WTC11 (cell line): Measurements from ENCODE around the gene PRXL2A. TPM values are rescaled to one million over a fixed set of nuclear protein-coding genes. Genes with fewer than 3 reads are reported as not detected.

Experiments used
- ATAC-seq: fragments of 200-7000 bp; cut with Tn5 transposase; 2 replicates; pipeline ENCODE4 v1.10.0; 2021; ENCODE audit warnings: mild to moderate bottlenecking, moderate library complexity
- CTCF ChIA-PET: fragments of 300-600 bp; sonication (Branson Sonifier 250); formaldehyde crosslinking; loops from one replicate; lab custom pipeline; 2021; ENCODE audit warnings: antibody characterized with exemption; lab: Charles Lee
- POLR2A ChIA-PET: fragments of 350-600 bp; sonication (Branson Sonifier 250); formaldehyde crosslinking; loops from one replicate; lab custom pipeline; 2021; ENCODE audit warnings: antibody characterized with exemption; lab: Charles Lee
- DNase-seq: peaks from one replicate; pipeline ENCODE4 v3.0.0; 2021; ENCODE audit warnings: low spot score
- H3K27ac Mint-ChIP-seq: 2 replicates; pipeline ENCODE4 v1.8.0; 2021; ENCODE audit warnings: mixed read lengths
- H3K27me3 Mint-ChIP-seq: 2 replicates; pipeline ENCODE4 v1.8.0; 2021; ENCODE audit warnings: low read depth, mild to moderate bottlenecking, moderate library complexity, mixed read lengths
- H3K36me3 Mint-ChIP-seq: 2 replicates; pipeline ENCODE4 v1.8.0; 2021; ENCODE audit warnings: mixed read lengths
- H3K4me1 Mint-ChIP-seq: 2 replicates; pipeline ENCODE4 v1.8.0; 2022; ENCODE audit warnings: mixed read lengths
- H3K4me3 Mint-ChIP-seq: 2 replicates; pipeline ENCODE4 v1.8.0; 2021; ENCODE audit warnings: mild to moderate bottlenecking, moderate library complexity, mixed read lengths
- H3K9me3 Mint-ChIP-seq: 2 replicates; pipeline ENCODE4 v1.8.0; 2021; ENCODE audit warnings: mixed read lengths
- AR ChIP-seq: fragments of 250-450 bp; sonication (Bioruptor Pico); IDR thresholded peaks from 2 replicates; pipeline ENCODE4 v1.9.0; 2021; ENCODE audit warnings: mild to moderate bottlenecking
- CBFB ChIP-seq: sonication (generic); formaldehyde crosslinking; IDR thresholded peaks from 2 replicates; pipeline ENCODE4 v1.8.1; 2022; ENCODE audit warnings: mild to moderate bottlenecking, low read depth, missing genetic modification reagents
- CREB1 ChIP-seq: sonication (generic); formaldehyde crosslinking; IDR thresholded peaks from 2 replicates; pipeline ENCODE4 v1.8.0; 2023; ENCODE audit warnings: mild to moderate bottlenecking, missing genetic modification reagents
- CREM ChIP-seq: sonication (generic); formaldehyde crosslinking; IDR thresholded peaks from 2 replicates; pipeline ENCODE4 v1.8.1; 2022; ENCODE audit warnings: mild to moderate bottlenecking, missing genetic modification reagents, moderate library complexity
- CTCF ChIP-seq: fragments of 200-600 bp; IDR thresholded peaks from 2 replicates; pipeline ENCODE4 v1.8.0; 2022; ENCODE audit warnings: antibody characterized with exemption
- FOXJ3 ChIP-seq: sonication (generic); formaldehyde crosslinking; IDR thresholded peaks from 2 replicates; pipeline ENCODE4 v1.9.0; 2021; ENCODE audit warnings: missing genetic modification reagents, mild to moderate bottlenecking, borderline replicate concordance
- GABPB1 ChIP-seq: sonication (generic); formaldehyde crosslinking; IDR thresholded peaks from 2 replicates; pipeline ENCODE4 v1.8.1; 2023; ENCODE audit warnings: mild to moderate bottlenecking, missing genetic modification reagents
- GTF2I ChIP-seq: fragments of 250-450 bp; sonication (Bioruptor Pico); conservative IDR thresholded peaks from 2 replicates; pipeline ENCODE4 v1.4.0; 2021; ENCODE audit warnings: mild to moderate bottlenecking
- USF1 ChIP-seq: sonication (generic); formaldehyde crosslinking; IDR thresholded peaks from 2 replicates; pipeline ENCODE4 v1.8.0; 2022; ENCODE audit warnings: mild to moderate bottlenecking, missing genetic modification reagents
- ZNF121 ChIP-seq: sonication (generic); formaldehyde crosslinking; IDR thresholded peaks from 2 replicates; pipeline ENCODE4 v1.8.0; 2023; ENCODE audit warnings: missing genetic modification reagents
- ZNF317 ChIP-seq: sonication (generic); formaldehyde crosslinking; IDR thresholded peaks from 2 replicates; pipeline ENCODE4 v1.8.1; 2023; ENCODE audit warnings: low read depth, mild to moderate bottlenecking, moderate library complexity, missing genetic modification reagents, borderline replicate concordance
- total RNA-seq: library from RNA; stranded (reverse); gene quantifications from 3 replicates; pipeline ENCODE4 v1.2.3, GENCODE V29; 2021
- TF ChIP-seq, protein P1 (sequence below): sonication (generic); formaldehyde crosslinking; IDR thresholded peaks from 2 replicates; pipeline ENCODE4 v1.8.1; 2022; ENCODE audit warnings: low read depth, mild to moderate bottlenecking, moderate library complexity, missing genetic modification reagents, borderline replicate concordance
- TF ChIP-seq, protein P2 (sequence below): sonication (generic); formaldehyde crosslinking; IDR thresholded peaks from 2 replicates; pipeline ENCODE4 v1.8.1; 2023; ENCODE audit warnings: mild to moderate bottlenecking, missing genetic modification reagents, moderate library complexity
- TF ChIP-seq, protein P3 (sequence below): sonication (generic); formaldehyde crosslinking; conservative IDR thresholded peaks from 2 replicates; pipeline ENCODE4 v1.8.1; 2023; ENCODE audit warnings: mild to moderate bottlenecking, low read depth, missing genetic modification reagents, moderate library complexity

Gene PRXL2A
- total RNA-seq, 1 experiment from 2014 or later: 46.6 TPM

DNA sequence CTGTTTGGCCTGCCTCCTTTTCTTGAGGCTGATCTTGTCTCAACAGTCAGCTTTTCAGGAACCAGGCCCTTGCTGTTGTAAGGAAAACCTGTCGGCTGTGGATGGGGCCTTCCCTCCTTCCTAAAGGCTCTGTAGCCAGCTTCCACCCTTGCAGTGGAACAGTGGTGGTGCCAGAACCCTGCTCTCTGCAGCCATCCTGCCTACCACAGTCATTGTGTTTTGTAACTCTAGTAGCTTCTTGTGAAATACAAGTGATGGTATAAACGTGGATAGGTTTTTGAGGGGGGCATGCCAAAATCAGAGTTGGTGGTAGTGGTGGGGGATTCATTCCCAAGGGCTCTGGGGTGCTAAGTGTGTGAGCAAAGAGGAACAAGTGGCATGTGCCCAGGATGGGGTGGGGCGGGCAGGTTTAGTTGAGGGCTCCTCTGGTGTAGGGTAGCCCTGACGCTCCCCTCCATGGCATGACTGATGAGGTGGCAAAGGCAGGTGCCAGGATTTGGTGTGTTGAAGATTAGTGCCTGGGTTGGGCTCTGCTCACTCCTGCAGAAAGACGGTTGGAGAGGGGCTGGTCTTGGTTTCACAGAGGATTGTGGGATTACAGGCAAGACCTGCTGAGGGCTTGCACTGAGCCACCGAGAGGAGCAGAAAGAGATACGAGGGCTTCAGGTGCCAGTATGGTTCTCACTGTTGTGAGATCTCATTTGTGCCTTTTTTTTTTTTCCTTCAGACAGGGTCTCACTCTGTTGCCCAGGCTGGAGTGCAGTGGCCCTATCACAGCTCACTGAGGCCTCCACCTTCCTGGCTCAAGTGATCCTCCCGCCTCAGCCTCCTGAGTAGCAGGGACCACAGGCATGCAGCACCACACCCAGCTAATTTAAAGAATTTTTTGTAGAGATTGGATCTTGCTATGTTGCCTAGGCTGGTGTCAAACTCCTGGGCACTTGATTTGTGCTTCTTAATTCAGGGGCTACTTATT, 53.1 kb downstream of the PRXL2A start:
- H3K9me3 Mint-ChIP-seq: no peaks in the 10 kb centered on the region
- H3K27ac Mint-ChIP-seq: peak overlapping the region; percentile 99
- ATAC-seq: no peak
- CTCF ChIA-PET: interaction anchor here (0.7 to 34.2 kb wide), 7 partner anchors 17 to 203 kb away, joined by 3 to 802 read pairs (median 6); partner anchors contain the start of gene PRXL2A
- POLR2A ChIA-PET: interaction anchor here (0.6 to 3.5 kb wide), 4 partner anchors 37 to 53 kb away, joined by 3 to 12 read pairs (median 4); partner anchors contain the start of gene PRXL2A
- H3K36me3 Mint-ChIP-seq: no peaks in the 10 kb centered on the region
- TF ChIP-seq AR: no peak
- TF ChIP-seq ZNF121 (CRISPR knock-in tag): peak; percentile 84
- no peak for DNase-seq
- H3K4me3 Mint-ChIP-seq: peak overlapping the region; percentile 50
- peaks cover 92% of the 10 kb centered on the region for H3K4me1 Mint-ChIP-seq
- H3K27me3 Mint-ChIP-seq: peaks cover 9% of the 10 kb centered on the region

DNA sequence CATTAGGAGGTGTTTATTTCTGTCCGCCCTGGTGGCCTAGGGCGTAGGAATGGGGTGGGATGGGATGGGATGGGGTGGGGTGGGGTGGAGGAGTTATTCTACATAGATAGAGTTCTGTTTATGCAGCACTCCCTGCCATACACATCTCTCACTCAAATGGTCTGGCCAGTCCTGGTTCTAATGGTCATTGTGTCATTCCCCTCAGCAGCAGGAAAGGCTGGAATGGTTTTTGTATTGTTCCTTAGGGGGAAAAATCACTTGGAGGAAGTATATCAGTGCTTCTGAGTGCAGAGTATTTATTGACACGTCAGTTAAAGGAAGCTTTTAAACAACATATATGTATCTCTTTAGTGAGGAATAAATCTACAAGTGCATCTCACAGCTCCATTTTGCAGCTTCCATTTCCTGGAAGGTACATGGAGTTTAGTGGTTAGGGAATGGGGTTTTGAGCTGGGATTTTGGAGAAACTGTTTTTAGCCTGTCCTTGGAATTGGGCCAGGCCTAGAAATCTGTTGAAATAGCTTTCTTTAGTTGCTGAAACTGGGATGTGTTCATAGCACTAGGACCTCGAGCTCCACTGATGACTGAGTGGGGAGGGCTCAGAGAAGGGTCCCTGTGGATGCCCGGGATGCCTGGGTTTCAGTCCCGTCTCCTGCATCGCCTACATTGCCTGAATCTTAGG, 54.1 kb downstream of the PRXL2A start:
- H3K4me3 Mint-ChIP-seq: no peak overlapping the region
- no peak for ATAC-seq

More for the DNA sequence above, 54.1 kb downstream of the PRXL2A start:
- DNase-seq: no peak
- ChIA-PET CTCF (interaction anchor here (1.1 to 34.2 kb wide), 3 partner anchors 44 to 202 kb away, joined by 3 to 802 read pairs (median 6); no protein-coding TSS in a partner anchor), POLR2A (no interaction called here)
- no peaks in the 10 kb centered on the region for H3K9me3 Mint-ChIP-seq
- H3K27ac Mint-ChIP-seq: peak overlapping the region; percentile 38; the same call in 1 of the 2 replicates
- no peaks in the 10 kb centered on the region for H3K36me3 Mint-ChIP-seq
- H3K27me3 Mint-ChIP-seq: peaks cover 18% of the 10 kb centered on the region
- TF ChIP-seq, protein P1, sequence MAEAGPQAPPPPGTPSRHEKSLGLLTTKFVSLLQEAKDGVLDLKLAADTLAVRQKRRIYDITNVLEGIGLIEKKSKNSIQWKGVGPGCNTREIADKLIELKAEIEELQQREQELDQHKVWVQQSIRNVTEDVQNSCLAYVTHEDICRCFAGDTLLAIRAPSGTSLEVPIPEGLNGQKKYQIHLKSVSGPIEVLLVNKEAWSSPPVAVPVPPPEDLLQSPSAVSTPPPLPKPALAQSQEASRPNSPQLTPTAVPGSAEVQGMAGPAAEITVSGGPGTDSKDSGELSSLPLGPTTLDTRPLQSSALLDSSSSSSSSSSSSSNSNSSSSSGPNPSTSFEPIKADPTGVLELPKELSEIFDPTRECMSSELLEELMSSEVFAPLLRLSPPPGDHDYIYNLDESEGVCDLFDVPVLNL (CRISPR knock-in tag): no peak
- TF ChIP-seq USF1 (CRISPR knock-in tag) (no peak), CBFB (CRISPR knock-in tag) (no peak), FOXJ3 (CRISPR knock-in tag) (no peak), CREB1 (CRISPR knock-in tag) (no peak), GABPB1 (CRISPR knock-in tag) (no peak), CREM (CRISPR knock-in tag) (no peak), GTF2I (no peak), ZNF317 (CRISPR knock-in tag) (no peak), CTCF (no peak)
- TF ChIP-seq, protein P2, sequence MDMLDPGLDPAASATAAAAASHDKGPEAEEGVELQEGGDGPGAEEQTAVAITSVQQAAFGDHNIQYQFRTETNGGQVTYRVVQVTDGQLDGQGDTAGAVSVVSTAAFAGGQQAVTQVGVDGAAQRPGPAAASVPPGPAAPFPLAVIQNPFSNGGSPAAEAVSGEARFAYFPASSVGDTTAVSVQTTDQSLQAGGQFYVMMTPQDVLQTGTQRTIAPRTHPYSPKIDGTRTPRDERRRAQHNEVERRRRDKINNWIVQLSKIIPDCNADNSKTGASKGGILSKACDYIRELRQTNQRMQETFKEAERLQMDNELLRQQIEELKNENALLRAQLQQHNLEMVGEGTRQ (CRISPR knock-in tag): no peak
- TF ChIP-seq, protein P3, sequence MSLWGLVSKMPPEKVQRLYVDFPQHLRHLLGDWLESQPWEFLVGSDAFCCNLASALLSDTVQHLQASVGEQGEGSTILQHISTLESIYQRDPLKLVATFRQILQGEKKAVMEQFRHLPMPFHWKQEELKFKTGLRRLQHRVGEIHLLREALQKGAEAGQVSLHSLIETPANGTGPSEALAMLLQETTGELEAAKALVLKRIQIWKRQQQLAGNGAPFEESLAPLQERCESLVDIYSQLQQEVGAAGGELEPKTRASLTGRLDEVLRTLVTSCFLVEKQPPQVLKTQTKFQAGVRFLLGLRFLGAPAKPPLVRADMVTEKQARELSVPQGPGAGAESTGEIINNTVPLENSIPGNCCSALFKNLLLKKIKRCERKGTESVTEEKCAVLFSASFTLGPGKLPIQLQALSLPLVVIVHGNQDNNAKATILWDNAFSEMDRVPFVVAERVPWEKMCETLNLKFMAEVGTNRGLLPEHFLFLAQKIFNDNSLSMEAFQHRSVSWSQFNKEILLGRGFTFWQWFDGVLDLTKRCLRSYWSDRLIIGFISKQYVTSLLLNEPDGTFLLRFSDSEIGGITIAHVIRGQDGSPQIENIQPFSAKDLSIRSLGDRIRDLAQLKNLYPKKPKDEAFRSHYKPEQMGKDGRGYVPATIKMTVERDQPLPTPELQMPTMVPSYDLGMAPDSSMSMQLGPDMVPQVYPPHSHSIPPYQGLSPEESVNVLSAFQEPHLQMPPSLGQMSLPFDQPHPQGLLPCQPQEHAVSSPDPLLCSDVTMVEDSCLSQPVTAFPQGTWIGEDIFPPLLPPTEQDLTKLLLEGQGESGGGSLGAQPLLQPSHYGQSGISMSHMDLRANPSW (CRISPR knock-in tag): no peak
- TF ChIP-seq, all 79 proteins: peak for 0
- H3K4me1 Mint-ChIP-seq: peaks cover 99% of the 10 kb centered on the region
